ENCODE results near the gene IGFLR1.
"Not testable (repeated sequence)": the region's sequence is repeated elsewhere in the genome, so short reads cannot be mapped to it uniquely, and the experiment has no call there.

The IGFLR1 gene

DNA sequence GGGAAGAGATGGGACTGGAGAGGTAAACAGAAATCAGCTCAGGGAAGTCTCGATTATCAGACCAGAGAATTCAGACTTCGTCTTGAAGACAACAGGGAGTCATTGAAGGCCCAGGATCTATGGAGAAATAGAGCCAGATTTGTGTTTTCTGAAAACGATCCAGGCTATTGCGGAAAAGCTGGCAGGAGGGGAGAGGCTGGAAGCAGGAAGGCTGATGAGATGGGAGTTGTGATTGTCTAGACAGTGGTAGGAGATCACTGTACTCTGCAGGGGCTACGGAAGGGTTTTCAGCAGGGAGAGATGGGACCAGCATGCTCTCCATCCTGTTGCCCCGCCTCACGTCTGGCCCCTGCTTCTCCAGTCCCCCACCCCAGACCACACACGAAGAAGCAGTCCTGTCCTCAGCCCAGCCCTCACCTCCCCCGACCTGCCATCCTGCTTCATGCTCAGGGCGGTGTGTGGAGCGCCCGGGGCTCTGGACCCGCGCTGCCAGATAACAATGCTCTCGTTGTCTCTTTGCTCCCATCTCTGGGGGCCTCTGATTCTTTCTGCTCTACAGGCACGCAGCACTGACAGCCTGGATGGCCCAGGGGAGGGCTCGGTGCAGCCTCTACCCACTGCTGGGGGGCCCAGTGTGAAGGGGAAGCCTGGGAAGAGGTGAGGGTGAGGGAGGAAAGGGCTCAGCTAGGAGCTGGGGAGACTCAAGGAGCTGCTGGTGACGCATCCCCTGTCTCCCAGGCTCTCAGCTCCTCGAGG, 35.0 kb upstream of the IGFLR1 start:
- no peak for DNase-seq

DNA sequence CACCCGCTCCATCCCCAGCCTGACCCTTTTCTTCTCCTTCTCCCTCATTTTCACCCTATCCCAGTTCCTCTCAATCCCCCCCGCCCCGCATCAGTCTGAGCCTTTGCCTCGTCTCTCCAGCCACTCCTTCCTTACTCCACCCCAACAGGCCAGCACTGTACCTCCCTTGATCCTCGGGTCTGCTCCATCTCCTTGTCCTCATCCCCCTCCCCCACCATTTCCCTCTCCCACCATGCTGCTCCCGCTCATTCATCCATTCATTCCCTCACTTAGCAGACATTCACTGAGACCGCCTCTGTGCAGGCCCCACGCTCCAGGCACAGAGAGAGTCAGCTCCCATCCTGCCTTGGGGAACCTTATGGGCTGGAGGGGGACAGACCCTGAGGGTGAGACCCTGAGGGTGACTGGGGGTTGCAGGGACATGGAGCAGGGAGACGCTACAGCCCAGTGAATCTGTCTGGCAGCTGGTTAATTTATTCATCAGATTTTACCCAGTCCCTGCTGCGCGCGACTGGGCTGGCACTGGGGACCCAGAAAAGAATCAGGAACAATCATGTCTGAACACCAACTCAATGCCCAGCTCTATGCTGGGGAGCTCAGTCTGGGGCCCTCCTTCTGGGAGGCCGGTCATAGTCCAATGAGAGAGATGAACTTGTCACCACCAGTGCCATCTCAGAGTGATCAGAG, 34.0 kb upstream of the IGFLR1 start:
- DNase-seq, result no peak

DNA sequence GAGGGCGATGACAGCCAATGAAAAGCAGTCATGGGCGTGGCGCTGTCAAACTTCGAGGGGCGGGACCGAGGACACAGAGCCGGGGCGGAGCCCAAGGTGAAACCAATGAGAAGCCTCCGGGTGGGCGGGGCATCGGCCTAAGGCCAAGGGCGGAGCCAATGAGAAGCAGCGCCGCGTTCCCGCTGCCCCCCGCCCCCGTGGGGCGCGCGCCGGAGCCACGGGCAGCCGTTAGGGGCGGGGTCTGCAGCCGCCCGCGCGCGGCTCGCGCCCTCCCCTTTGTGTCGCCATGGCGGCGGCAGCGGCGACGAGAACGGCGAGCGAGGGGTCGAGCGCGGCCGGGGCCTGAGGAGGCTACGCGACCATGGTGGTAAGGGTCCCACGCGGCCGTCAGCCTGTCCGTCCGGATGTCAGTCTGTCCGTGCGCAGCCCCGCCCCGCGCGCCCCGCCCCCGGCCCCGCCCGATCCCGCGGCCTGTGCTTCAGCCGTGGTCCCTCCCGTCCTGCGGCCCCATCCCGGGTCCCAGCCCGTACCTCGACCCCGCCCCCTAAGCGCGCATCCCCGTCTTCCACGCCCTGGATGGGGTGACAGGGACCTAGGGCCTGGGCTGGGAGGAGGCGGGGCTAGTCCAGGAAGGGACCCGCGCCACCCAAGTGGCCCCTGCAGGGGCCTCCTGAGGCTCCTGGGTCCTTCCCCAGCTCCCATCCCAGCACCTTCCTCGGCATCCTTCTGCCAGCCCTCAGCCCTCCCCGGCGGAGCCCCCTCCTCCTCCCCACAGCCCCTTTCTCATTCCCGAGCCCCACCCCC, 33.2 kb upstream of the IGFLR1 start, which contains the start of gene ARHGAP33:
Gene ARHGAP33, plus strand, starts transcription at position 267 of the 804 bp plus-strand sequence. Its CDS starts 95 bp downstream, at position 362.
- peak; percentile 99 for DNase-seq

DNA sequence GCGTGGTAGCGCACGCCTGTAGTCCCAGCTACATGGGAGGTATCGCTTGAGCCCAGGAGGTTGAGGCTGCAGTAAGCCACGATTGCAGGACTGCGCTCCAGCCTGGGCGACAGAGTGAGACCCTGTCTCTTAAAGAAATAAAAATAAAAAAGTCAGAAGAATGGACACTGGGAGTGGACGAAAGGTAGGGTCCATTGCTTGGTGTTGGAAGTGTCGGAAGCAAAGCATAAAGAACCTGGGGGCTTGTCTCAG, 32.7 kb upstream of the IGFLR1 start:
- DNase-seq, result no peak

DNA sequence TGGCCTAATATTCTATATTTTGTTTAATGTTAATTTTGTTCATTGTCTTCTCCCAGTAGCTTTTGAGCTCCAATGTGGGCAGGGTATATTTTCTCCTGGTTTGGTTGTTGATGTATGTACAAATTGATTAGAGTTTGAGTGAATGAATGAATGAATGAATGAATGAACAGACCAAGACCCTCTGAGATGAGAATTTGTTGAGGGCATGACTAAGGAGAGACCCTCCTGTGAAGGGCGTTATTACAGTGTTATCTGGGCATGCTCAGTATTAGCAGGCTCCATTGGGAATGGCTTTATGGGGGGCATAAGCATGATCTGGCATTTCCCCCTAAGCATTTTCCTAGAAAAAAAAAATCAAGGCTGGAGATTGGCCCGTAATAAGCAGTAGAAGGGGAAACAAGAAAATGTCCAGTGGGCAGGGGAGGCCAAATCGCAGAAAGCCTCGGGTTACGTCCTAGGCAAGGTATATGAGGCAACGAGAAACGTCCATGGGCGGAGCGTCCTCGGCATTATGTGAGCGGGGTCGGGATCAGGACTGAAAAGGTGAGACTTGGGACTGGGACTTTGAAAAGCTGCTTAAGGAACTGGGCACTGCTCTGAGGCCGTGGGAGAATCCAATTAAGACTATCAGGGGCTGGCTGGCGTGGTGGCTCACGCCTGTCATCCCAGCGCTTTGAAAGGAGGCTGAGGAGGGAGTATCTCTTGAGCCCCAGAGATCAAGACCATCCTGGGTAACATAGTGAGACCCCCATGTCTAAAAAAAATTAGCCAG, 32.2 kb upstream of the IGFLR1 start:
- DNase-seq, result peak; percentile 6

DNA sequence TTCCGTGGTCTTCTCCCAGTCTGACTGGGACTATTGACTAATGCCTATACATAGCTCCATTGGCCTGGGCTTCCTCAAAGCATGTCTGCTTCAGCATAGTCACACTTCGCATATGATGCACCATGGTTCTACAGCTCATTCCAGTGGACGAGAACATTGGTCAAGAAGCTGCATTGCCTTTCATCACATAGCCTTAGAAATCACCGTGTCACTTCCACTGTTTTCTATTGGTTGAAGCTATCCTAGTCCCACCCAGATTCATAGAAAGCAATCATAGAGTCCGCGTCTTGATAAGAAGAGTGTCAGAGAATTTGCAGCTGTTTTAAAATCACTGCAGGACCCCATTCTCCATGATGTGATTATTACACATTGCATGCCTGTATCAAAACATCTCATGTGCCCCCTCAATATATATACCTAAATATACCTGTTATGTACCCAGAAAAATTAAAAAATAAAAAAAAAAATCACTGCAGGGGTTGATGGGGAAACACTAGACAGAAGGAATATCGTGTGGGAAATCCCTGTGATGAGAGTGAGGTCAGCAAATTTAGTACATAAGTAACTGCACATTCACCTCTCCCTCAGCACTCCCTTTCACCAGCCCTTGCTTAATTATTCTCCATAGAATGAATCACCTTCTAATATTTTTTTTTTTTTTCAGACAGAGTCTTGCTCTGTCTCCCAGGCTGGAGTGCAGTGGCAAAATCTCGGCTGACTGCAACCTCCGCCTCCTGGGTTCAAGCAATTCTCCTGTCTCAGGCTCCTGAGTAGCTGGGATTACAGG, 31.0 kb upstream of the IGFLR1 start:
- DNase-seq, result no peak

DNA sequence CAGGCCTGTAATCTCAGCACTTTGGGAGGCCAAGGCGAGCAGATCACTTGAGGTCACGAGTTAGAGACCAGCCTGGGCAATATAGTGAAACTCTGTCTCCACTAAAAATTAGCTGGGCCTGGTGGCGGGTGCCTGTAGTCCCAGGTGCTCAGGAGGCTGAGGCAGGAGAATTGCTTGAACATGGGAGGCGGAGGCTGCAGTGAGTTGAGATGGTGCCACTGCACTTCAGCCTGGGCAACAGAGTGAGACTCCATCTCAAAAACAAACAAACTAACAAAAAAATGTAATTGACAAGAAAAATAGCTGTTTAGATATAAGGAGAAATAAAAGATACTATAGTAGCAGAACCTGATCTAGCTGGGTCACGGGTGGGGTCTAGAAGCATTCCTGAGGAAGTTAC, 30.1 kb upstream of the IGFLR1 start:
- not testable (repeated sequence) for DNase-seq

DNA sequence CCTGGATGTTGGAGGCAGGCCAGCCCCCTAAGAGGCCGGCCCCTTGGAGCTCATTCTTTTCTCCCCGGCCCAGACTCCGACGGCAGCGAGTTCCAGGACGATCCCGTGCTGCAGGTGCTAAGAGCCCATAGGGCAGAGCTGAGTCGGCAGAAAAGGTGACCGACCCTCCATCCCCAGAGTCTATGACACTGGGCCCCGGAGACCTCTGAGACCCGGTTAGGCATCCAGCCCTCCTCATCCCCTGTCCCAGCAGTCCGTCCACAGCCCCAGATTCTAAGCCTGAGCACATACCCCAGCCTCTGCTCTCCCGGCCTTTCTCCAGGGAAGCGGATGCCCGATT, 25.8 kb upstream of the IGFLR1 start:
- DNase-seq, result no peak

DNA sequence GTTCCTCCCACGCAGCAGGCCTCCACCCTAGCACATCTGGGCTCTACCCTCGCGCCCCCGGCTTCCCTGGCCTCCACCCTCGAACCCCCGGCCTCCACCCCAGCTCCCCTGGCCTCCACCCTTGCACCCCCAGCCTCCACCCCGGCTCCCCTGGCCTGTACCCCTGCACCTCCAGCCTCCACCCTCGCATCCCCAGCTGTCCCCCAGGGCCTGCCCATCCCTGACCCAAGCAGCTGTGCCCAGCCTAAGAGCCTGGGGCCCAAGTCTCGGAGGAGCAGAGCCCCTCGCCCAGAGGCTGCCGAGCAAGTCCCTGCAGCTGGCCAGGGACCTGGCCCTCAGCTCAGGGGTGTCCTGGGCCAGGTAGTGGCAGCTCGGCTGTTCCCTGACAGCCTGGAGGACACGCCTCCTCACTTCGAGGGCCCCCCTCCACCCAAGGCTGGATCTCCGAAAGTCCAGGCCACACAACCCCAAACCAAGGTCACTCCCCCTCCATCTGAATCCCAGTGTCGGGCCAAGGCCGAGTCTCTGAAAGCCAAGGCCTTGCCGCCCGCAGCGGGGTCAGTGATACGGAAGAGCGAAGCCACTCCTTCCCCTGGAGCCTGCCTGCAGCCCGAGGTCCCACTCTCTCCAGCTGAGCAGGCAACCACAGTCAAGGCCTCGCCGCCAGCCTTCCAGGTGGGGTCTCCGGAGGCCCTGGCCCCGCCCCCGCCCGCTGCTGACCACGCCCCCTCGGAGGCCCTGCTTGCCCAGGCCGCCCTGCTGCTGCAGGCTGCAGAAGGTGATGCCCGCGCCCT, 25.2 kb upstream of the IGFLR1 start:
- no peak for DNase-seq

DNA sequence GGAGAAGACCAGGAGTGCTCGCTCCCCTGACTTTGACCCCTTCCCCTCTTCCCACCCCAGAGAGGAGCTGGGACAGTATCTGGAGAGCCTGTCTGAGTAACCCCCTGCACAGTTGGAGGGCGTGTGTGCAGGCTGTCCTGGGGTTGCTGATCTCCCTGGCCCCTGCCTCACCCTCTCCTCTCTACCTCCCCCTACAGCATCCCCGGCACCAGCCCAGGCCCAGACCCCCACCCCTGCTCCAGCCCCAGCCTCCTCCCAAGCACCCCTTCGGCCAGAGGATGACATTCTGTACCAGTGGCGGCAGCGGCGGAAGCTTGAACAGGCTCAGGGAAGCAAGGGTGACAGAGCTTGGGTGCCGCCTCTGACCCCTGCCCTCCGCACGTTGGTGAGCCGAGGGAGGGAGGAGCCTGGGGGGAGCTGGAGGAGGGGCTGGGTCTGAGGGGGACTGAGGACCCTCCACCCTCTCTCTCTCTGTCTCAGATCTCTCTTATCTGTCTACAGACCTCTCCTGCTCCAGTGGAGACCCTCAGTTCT, 24.4 kb upstream of the IGFLR1 start:
- no peak for DNase-seq

DNA sequence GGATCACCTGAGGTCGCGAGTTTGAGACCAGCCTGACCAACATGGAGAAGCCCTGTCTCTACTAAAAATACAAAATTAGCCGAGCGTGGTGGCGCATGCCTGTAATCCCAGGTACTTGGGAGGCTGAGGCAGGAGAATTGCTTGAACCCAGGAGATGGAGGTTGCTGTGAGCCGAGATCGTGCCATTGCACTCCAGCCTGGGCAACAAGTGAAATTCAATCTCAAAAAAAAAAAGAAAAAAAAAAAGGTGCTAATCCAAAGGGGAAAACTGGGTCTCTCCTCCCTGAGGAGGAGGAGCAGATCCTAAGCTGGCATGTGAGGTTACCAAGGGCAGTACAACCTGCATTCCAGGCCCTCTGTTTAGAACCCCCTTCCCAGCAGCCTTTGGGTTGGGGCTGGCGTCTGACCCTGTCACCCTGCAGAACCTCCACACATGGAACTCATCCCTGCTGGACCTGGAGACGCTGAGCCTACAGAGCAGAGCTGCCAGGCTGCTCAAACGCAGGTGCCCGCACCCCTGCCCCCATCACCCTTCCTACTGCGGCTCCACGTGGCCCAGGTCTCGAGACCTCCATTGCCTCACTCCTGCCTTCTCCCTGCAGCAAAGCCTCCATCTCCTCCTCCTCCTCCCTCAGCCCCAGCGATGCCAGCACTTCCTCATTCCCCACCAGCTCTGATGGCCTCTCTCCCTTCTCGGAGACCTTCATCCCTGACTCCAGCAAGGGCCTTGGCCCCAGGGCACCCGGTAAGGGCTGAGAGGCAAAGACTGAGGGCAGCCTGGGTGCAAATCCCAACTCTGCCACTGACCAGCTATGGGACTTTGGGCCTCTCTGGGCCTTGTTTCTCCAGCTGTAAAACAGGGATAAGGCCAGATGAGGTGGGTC, 22.4 kb upstream of the IGFLR1 start:
- DNase-seq, result no peak

DNA sequence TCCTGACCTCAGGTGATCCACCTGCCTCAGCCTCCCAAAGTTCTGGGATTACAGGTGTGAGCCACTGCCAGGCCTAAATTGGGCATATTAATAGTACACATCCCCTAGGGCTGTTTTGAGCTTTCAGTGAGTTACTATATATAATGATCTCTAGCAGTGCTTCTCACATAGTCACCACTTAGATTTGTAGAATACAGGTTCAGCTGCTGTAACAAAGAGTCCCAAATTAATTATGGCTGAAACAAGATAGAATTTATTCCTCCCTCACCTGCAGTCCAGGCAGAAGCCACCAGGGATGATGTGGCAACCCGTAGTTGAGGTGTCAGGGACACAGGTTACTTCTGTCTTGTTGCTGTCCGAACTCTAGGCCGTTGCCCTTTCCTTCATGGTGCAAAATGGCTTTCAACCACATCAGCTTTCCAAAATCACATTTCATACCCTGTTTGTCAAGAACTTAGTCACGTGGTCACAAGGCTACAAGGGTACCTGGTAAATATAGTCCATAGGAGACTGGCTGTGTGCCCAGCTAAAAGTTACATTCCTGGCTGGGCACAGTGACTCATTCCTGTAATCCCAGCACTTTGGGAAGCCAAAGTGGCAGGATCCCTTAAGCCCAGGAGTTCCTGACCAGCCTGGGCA, 18.6 kb upstream of the IGFLR1 start:
- no peak for DNase-seq

DNA sequence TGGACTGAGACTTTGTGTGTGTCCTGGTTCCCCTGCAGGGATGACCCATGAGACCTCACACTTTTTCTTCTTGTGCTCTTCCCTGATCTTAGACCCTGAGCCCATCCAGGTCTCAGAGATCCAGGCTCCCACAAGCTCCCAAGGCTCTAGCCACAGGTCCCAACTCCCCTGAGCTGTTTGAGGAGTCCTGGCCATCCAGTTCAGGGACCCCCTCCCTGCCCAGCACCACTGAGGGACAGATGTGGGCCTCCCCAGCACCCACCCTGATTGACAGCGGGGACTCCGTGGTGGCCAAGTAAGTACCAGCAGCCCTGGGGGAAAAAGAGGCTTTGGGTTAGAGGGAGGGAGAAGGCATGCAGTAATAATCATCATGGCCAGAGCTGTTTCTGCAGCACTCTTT, 17.4 kb upstream of the IGFLR1 start:
- DNase-seq, result no peak

DNA sequence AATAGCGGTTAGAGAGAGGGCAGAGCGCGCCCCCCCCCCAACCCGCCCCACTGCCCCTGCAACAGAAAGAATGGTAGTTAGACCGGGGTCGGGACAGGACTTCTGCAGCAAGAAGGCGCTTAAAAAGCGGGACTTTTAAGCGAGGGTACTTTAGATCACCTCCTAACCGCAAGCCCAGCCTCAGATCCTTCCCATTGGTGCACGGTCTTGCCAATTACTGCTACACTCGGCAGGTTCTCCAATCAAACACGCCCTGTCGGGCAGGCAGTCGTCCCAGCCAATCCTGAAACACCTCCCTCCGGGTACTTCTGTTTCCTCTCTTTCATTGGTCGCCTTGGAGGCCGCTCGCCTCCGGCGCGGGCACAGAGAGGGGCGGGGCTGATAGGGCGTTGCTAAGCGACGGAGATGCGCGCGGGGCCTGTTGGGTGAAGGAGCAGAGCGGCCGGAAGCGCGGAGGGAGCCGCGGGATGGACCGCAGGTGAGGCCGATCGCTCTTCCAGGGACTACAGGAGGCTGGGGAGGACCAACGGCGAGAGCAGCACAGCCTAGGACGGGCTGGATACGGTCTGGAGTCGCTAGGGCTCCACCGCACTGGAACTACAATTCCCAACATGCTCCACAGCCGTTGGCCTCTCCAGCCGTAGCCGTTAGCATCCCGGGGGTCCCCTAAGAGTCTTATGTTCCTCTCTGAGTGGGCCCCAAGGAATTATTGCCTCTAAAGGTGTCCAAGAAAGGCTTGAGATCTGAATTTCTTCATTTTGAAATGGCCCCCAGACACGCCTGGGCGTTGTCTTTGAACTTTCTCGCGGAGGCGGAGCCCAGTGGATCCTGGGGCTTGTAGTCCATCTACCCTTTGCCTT, 15.7 kb upstream of the IGFLR1 start, which contains the start of gene PROSER3:
Gene PROSER3, plus strand, starts transcription at position 428 of the 860 bp plus-strand sequence. Its CDS starts 40 bp downstream, at position 468.
- DNase-seq, result peak; percentile 100

DNA sequence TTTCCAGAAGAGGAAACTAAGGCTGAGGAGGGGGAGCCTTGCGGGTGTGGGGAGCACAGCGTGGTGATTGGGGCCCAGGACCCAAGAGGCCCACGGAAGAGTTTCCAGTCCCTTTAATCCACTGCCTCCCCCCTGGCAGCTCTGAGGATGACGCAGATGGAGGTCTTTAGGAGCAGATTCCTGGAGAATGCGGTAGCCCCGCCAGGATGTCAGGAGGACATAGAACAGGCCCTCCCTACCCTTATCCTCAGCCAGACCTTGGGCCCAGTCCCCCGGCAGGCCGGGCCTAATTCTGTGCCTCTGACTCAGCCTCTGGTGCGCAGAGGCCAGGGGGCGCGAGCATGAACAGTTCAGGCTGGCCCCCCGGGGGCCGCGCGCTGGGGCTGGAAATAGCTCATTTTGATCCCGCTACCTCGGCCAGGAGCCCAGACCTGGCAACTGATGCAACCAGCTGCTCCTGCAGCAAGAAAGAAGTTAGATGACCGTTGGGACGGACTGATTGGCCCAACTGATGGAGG, 15.0 kb upstream of the IGFLR1 start:
- DNase-seq, result no peak

DNA sequence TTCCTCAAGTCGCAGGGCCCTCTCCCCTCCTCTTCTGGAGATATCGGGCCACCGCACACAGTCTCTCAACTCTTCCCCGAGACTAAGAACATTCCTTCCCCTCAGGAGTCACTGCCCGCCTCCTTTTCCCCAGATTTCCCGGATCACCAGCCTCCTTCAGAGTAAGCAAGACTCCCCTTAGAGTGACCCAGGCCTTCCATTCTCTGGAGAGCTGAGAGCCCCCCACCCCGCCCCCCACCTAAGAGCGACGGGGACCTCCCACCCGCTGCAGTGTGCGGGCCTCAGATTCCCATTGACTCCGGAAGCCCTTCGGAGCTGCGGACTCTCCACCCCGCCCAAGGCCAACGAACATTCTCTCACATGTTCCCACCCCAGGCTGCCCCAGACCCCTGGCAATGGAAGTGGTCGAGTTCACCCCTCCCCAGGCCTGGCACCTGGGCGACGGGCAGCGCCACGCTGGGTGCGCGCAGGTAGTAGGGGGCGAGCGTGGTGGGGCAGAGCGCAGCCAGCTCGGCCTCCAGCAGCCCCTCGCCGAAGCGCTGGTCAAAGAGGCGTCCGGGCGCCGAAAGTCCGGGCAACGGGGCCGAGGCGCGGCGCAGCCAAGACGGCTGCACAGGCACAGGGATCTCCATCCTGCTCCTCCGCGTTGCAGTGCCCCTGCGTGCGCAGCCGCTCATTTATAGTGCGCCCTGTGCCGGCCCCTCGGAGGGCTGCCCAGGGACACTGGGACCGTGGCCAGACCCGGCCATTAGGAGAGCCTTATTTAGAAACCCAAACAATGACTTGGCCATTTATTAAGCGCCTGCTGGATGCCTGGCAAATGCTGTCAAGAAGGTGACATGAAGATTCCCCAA, 14.4 kb upstream of the IGFLR1 start, which contains the start of gene HSPB6:
Gene HSPB6, minus strand, starts transcription at position 653 of the 854 bp plus-strand sequence. Its CDS starts 21 bp downstream, at position 632.
- no peak for DNase-seq
